Prostate gland (tissue), 2 donors: ENCODE data around the gene RARRES2.

Source experiments
- CTCF ChIP-seq, 4 experiments: fragments of 200-600 bp in 2 of 4; fragments of 450-650 bp in 2 of 4; sonication (generic) in 2 of 4; IDR thresholded peaks; 1 replicate in 3 of 4; 2 replicates in 1 of 4; pipeline ENCODE4 v1.5.1; 2016 to 2019; ENCODE audit warnings: antibody characterized with exemption in 4 of 4, mild to moderate bottlenecking in 2 of 4, moderate library complexity in 2 of 4
- POLR2A ChIP-seq: fragments of 450-650 bp; IDR thresholded peaks from one replicate; pipeline ENCODE4 v1.6.1; 2016; ENCODE audit warnings: antibody characterized with exemption, mild to moderate bottlenecking
- POLR2AphosphoS5 ChIP-seq: sonication (generic); formaldehyde crosslinking; IDR thresholded peaks from one replicate; pipeline ENCODE4 v1.6.1; 2017; ENCODE audit warnings: antibody characterized with exemption

GRCh38 chr7:150342121-150342408, 636 bp upstream of the RARRES2 start:
- TF ChIP-seq CTCF (IDR thresholded peaks at IDR 0.05): no peak
- TF ChIP-seq POLR2AphosphoS5: no peak
- TF ChIP-seq POLR2A: no peak
